MCF 10A (cell line): ENCODE results near the gene CEP128. TPM values are rescaled to one million over a fixed set of nuclear protein-coding genes. Genes with fewer than 3 reads are reported as not detected.
"Not testable (repeated sequence)": the region's sequence is repeated elsewhere in the genome, so short reads cannot be mapped to it uniquely, and the experiment has no call there.

ENCODE experiments used
- BruUV-seq: library from RNA; stranded (reverse); fragments of 400-500 nt; replicated peaks from 2 replicates; lab custom pipeline; 2021; lab: Mats Ljungman, UMichigan
- CTCF ChIA-PET: fragments of 300-600 bp; sonication (Branson Sonifier 250); formaldehyde crosslinking; extraction: SDS; loops from one replicate; lab custom pipeline; 2021; ENCODE audit warnings: antibody characterized with exemption, inconsistent platforms; lab: Yijun Ruan, JAX
- POLR2A ChIA-PET: fragments of 300-600, 350-650 bp; sonication (Branson Sonifier 250); formaldehyde crosslinking; extraction: SDS; loops from one replicate; lab custom pipeline; 2020; ENCODE audit warnings: antibody characterized with exemption, inconsistent platforms; lab: Yijun Ruan, JAX
- DNase-seq: peaks from one replicate; pipeline ENCODE4 v3.0.0-alpha.2; 2018; ENCODE audit not compliant: unreplicated experiment
- H3K27ac Mint-ChIP-seq: one replicate; pipeline ENCODE4 v1.8.0; 2022; ENCODE audit warnings: mild to moderate bottlenecking, low read depth, mixed read lengths; ENCODE audit not compliant: unreplicated experiment
- H3K27me3 Mint-ChIP-seq: one replicate; pipeline ENCODE4 v1.8.0; 2022; ENCODE audit warnings: mixed read lengths; ENCODE audit not compliant: insufficient read depth, unreplicated experiment
- H3K36me3 Mint-ChIP-seq: one replicate; pipeline ENCODE4 v1.8.0; 2022; ENCODE audit warnings: mild to moderate bottlenecking, moderate library complexity, mixed read lengths; ENCODE audit not compliant: insufficient read depth, unreplicated experiment
- H3K4me1 Mint-ChIP-seq: one replicate; pipeline ENCODE4 v1.8.0; 2022; ENCODE audit warnings: mixed read lengths; ENCODE audit not compliant: insufficient read depth, unreplicated experiment
- H3K4me3 Mint-ChIP-seq: one replicate; pipeline ENCODE4 v1.8.0; 2022; ENCODE audit warnings: mild to moderate bottlenecking, moderate library complexity, mixed read lengths; ENCODE audit not compliant: unreplicated experiment
- H3K9me3 Mint-ChIP-seq: one replicate; pipeline ENCODE4 v1.8.0; 2022; ENCODE audit warnings: mixed read lengths; ENCODE audit not compliant: unreplicated experiment
- intact Hi-C: fragments of 100-400 bp; cut with micrococcal nuclease; formaldehyde crosslinking; loops from 2 replicates; pipeline ENCODE4 v1.14.1; 2022
- total RNA-seq: library from RNA; stranded (reverse); gene quantifications from 2 replicates; pipeline ENCODE4 v1.2.3, GENCODE V29; 2022
- TF ChIP-seq, protein P1 (sequence below): fragments of 200-600 bp; IDR thresholded peaks from one replicate; pipeline ENCODE4 v1.8.0; 2022; ENCODE audit warnings: antibody characterized with exemption, mild to moderate bottlenecking; ENCODE audit not compliant: unreplicated experiment

Gene CEP128
- total RNA-seq, 1 experiment from 2014 or later, result 12.5 TPM

DNA sequence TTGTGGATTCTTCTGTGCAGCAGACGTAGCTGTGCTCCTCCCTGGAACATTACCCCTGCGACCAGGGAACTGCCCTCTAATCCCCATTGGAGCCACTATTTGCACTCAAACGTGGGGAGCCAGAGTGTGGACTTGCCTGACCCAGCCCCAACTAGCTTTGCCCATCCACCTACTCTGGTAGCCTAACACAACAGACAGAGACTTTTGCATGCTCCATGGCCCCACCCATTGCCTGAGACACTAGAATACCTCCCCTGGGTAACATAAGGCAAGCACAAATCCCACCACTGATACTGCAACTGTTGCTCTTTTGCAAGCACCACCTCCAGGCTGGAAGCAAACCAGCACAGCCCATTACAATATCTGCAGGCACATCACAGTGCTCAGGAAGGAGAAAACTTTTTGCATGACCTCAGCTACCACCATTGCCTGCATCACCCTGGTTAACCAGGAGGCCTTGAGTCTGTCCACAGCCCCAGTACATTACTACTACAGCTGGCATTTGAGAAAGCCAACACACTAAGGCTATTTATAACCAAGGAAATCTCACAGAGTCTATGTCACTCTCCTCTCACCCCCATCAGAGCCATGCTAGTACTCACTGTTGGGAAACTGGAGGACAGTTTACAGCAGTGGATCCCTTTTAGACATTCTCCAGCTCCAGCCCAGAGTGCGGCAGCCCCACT, 15.0 kb downstream of the CEP128 start:
- Mint-ChIP-seq H3K4me3 (no peak overlapping the region), H3K27ac (no peak overlapping the region), H3K4me1 (peaks cover 15% of the 10 kb centered on the region), H3K36me3 (no peaks in the 10 kb centered on the region), H3K27me3 (no peaks in the 10 kb centered on the region), H3K9me3 (no peaks in the 10 kb centered on the region)
- no TSS peak for BruUV-seq
- intact Hi-C loops, result no loop called here
- TF ChIP-seq, protein P1, sequence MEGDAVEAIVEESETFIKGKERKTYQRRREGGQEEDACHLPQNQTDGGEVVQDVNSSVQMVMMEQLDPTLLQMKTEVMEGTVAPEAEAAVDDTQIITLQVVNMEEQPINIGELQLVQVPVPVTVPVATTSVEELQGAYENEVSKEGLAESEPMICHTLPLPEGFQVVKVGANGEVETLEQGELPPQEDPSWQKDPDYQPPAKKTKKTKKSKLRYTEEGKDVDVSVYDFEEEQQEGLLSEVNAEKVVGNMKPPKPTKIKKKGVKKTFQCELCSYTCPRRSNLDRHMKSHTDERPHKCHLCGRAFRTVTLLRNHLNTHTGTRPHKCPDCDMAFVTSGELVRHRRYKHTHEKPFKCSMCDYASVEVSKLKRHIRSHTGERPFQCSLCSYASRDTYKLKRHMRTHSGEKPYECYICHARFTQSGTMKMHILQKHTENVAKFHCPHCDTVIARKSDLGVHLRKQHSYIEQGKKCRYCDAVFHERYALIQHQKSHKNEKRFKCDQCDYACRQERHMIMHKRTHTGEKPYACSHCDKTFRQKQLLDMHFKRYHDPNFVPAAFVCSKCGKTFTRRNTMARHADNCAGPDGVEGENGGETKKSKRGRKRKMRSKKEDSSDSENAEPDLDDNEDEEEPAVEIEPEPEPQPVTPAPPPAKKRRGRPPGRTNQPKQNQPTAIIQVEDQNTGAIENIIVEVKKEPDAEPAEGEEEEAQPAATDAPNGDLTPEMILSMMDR, result no peak
- CTCF ChIA-PET, result interaction anchor here (0.6 to 0.7 kb wide), 2 partner anchors 54 to 70 kb away, joined by 3 read pairs; no protein-coding TSS in a partner anchor
- POLR2A ChIA-PET, result no interaction called here
- DNase-seq, result no peak

DNA sequence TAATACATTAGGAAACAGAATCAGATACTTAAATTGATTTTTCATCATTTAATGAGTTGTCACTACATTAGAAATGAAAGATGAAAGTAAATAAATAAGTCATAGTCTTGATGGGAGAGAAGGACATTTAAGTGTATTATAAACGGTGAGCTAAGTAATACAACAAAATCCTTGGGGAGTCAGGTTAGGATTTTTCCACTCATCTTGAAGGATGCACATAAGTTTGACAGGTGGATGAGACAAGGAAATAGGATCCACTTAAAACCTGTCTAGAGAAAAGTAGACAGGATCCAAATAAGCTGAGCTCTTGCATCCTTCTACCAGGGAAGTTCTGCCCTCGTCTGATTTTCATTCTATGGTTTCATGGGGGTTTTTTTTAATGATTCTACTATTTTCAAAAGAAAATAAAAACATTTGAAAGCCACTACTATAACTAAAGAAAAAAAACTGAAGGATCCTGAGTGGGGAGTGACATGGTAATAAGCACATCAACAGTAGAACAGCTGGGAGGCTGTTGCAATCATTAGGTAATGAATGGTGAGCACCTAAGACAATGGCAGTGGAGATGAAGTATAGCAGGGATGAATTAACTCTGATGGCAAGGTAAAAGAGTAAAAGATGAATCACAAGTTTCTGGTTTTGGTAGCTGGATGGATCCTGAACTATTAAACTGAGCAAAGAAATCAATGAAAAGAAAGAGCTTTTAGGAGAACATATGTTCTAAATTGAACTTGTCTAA, 17.0 kb downstream of the CEP128 start:
- no peak overlapping the region for H3K4me3 Mint-ChIP-seq
- H3K9me3 Mint-ChIP-seq, result no peaks in the 10 kb centered on the region
- no TSS peak for BruUV-seq
- H3K27ac Mint-ChIP-seq, result no peak overlapping the region
- no peaks in the 10 kb centered on the region for H3K36me3 Mint-ChIP-seq
- DNase-seq, result no peak
- TF ChIP-seq, protein P1, result no peak
- H3K27me3 Mint-ChIP-seq, result no peaks in the 10 kb centered on the region
- ChIA-PET CTCF (interaction anchor here (0.6 kb wide), 1 partner anchor 31 kb away, joined by 6 read pairs; the partner anchor contains the start of gene TSHR), POLR2A (interaction anchor here (0.9 kb wide), 1 partner anchor 17 kb away, joined by 3 read pairs; no protein-coding TSS in a partner anchor)
- H3K4me1 Mint-ChIP-seq, result peaks cover 4% of the 10 kb centered on the region
- intact Hi-C loops, result no loop called here

DNA sequence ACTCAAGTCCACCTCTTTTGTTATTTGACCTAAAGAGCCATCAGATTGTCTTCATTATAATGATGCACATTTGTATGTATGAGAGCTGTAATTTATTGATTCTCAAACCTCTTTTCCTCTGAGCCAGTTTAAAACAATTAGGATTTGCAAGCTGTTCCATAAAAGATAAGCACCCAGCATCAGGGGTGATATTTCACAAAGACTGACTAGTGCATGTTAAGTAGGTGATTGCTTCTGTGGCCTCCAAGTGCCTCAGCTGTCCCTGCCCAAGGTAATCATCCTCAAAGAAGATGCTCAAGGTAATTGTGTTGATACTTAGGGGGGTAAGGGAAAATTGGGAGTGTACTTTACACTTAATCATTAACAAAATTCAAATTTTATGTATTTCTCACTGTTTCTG, 18.2 kb downstream of the CEP128 start:
- Mint-ChIP-seq H3K27ac (no peak overlapping the region), H3K9me3 (no peaks in the 10 kb centered on the region), H3K27me3 (no peaks in the 10 kb centered on the region), H3K4me1 (peaks cover 4% of the 10 kb centered on the region), H3K4me3 (no peak overlapping the region), H3K36me3 (no peaks in the 10 kb centered on the region)
- intact Hi-C loops, result no loop called here
- POLR2A ChIA-PET, result no interaction called here
- TF ChIP-seq, protein P1, result no peak
- DNase-seq, result no peak
- BruUV-seq, result no TSS peak
- CTCF ChIA-PET, result interaction anchor here (0.6 to 1.2 kb wide), 3 partner anchors 13 to 260 kb away, joined by 3 to 4 read pairs (median 3); no protein-coding TSS in a partner anchor

- intact Hi-C loops, result no loop called here
- Mint-ChIP-seq H3K4me1 (peaks cover 1% of the 10 kb centered on the region), H3K4me3 (no peak overlapping the region), H3K36me3 (peaks cover under 1% of the 10 kb centered on the region), H3K9me3 (no peaks in the 10 kb centered on the region), H3K27me3 (no peaks in the 10 kb centered on the region), H3K27ac (no peak overlapping the region)
- TF ChIP-seq, protein P1, result no peak
- ChIA-PET CTCF (no interaction called here), POLR2A (no interaction called here)
- BruUV-seq, result no TSS peak
- DNase-seq, result no peak
These were observed 21.9 kb downstream of the CEP128 start for GRCh38 chr14:80919622-80920021.

GRCh38 chr14:80912013-80912412, 29.5 kb downstream of the CEP128 start:
- BruUV-seq, intact Hi-C loops, H3K4me1 Mint-ChIP-seq, H3K27me3 Mint-ChIP-seq, H3K27ac Mint-ChIP-seq, POLR2A ChIA-PET, H3K9me3 Mint-ChIP-seq, H3K4me3 Mint-ChIP-seq: not testable (repeated sequence)
- CTCF ChIA-PET, result interaction anchor here (0.6 to 2.3 kb wide), 2 partner anchors 75 to 247 kb away, joined by 3 to 7 read pairs; no protein-coding TSS in a partner anchor
- peaks cover 14% of the 10 kb centered on the region for H3K36me3 Mint-ChIP-seq
- DNase-seq, result peak; percentile 6
